Stimulated activated CD8-positive, alpha-beta memory T cell treated with anti-CD3 and anti-CD28 coated beads, Interleukin-4, amount 100 ng/mL, for 48 hours (primary cell): ENCODE measurements around the gene TLE3.

Source experiments
- DNase-seq: peaks from one replicate; pipeline ENCODE4 v3.0.0-alpha.2; 2020

TLE3 gene

DNA sequence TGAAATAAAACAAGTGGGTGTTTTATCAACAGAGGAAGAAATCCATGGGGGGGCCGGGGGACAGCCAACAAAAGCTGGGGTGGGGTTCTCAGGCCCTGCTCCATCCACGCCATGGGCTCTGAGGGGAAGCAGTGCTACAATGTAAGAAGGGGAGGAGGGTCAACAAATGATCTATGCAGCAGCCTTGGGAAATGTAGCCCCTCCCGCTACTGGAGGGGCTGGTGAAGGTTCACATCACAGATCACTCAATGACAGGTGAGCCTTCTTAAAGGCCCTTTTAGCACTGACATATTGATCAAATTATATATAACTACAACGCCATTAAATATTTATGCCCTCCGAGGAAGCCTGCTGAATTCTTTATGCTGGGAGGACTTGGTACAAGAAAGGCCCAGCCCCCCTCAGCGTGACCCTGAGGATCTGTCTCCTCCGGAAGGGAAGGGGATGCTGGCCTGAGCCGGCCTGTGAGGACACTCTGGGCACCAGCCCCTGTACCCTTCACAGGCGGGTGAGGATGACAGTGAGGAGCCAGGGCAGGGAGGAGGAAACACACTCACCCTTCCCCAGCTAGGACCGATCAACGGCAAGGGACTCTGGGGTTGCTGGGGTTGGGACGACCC, 15.3 kb downstream of the TLE3 start:
- no peak for DNase-seq

DNA sequence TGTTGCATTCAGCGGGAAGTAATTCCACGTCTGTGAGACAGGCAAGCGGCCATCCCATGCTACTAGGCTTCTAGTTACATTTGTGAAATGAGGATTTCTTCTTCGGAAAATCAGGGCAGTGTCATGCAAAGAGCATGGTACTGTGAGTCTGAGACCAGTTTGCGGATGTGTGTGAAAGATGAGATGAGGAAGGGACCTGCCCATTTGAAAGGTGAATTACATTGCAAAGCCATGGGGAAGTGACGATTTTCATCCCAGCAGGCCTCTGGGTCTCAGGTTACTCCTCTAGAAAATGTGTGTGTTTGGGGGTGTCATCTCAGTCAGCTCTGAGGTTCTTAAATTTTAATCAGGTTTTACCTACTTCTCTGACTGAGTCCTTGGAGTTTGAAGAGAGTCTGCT, 16.1 kb downstream of the TLE3 start:
- DNase-seq = no peak

DNA sequence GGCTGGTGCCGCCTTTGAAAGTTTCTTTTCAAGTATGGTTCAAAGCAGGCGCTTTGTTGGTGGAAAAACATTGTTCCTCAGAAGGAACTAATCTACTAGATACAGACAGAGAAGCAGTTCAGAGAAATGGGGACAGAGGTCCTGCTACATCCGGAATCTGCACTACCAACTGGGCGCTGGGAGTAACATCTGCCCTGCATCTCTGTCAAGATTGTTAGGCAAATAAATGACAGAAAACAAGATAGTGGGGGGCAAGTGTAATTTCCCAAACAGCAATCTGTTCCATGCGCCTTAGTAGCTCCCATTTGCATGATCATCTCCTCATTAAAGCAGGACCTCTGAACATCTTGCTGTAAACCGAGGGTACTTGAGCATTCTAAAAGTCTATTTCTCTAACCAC, 17.4 kb downstream of the TLE3 start:
- DNase-seq = no peak

DNA sequence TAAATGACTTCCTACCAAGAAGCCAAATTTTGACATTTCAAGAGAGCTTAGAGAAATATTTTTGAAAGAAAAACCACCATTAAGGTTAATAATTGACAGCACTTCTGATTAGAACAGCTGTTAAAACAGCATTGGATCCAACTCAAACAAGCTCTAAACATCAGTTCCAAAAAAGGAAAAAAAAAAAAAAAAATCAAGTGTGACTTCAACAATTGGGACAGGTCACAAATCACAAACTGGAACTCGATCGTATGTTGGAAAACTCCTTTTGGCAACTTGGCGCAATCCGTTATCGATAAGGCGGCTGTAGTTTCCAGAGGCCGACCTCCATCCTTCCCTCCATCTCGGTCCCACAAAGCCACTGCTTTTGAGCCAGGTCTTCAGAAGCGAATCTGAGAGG, 17.8 kb downstream of the TLE3 start:
- no peak for DNase-seq

DNA sequence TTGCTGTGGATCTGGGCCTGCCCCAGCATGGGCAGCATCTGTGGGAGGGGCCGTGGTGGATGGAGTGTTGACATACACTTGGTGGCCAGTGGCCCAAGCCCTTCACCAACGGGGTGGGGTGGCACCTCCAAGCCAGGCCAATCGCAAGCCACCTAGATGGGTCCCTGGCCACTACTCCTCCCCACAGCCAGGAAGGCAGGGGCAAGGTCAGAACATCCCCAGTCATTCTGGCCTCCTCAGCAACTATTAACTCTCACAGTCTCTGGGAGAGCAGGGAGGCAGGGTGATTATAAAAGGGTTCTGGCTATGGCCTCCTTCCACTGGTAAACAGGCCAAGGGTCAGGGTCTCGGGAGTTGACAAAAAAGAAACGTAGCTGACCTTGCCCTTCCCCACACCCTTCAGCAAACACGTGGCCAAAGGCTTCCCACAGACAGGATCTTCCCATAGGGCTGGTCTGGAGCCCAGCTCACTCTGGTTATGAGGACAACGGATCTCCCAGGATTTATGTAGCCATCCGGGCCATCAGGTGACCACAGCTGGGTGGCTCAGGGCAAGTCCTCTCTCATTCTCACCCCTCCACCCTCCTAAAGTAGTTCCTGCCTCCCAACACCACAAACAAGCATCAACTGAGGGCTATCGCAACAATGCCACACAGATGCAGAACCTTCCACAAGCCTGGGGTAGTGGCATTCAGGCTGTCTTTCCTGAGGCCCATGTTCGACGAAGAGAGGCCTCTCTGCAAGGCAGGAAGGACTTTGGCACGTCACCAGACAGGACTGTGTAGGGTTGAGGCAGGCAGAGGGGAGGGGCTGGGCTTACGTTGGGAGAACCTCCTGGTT, 18.9 kb downstream of the TLE3 start:
- no peak for DNase-seq

DNA sequence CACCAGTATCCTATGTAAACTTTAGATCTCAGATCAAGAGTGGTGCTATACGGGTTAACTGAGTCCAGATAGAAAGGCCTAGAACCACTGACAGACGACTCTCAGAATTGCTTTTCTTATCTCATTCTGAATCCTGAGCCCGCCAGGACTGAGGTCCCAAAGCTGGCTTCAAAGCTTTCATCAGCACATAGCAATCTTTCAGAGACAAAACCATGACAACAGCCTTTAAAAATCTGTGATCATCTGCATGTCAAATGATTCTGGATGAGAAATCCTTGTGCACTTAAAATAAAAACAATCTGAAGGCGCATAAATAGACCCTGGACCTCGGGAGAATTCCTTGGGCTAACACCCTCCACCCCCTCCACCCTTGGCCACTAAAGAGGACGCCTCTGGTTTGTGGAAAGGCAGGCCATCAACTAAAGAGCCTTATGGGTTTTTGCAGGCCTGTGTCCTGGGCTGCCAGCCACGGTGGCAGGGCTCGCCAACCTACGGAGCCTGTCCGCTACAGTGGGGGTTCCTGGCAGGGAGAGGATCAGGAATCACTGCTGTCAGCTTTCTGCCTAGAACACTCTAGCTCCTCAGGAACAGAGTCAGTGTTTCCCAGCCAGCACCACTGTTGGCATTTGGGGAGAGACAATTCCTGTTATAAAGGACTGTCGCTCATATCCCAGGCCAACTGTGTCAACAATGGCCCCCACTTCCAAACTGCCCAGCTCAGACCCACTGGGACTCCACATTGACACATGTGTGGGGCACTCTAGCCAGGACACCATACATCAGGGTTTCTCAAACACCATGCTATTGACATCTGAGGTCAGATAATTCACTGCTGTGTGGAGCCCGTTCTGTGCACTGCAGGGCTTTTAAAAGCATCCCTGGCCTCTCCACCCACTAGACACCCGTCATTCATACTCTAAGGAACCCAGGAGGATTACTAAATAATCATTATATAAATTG, 20.2 kb downstream of the TLE3 start:
- no peak for DNase-seq

DNA sequence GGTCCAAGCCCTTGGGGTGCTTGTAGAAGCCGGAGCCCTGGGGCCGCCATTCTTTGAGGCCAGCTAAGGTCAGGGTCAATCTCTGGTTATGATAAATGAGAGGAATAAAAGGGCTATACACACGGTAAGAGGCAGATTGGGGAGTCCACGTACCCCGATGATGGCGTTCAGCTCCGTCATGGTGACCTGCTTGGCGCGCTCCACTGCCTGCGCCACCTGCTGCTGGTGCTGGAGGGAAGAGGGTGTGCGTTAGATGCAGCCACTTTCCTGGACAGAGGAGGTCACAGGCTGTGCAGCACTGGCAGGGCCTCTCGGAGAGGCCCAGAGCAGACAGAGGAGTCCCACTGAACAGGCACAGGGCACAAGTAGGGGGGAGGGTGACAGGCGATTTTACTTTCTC, 23.3 kb downstream of the TLE3 start:
- no peak for DNase-seq

DNA sequence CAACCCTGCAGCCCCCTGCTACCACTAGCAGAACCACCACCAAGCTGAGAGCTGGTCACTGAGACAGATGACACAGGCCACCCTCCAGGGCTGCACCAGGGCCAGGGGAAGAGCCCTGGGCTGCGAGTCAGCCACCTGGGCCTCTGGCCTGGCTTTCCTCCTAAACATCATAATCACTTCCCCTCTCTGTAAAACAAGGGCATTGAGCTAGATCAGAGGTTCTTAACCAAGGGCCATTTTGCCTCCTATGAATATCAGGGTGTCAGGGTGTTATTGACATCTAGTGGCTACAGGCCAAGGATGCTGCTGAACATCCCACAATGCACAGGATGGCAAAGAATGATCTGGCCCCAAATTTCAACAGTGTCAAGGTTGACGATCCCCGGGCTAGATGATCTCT, 25.2 kb downstream of the TLE3 start:
- DNase-seq = no peak

DNA sequence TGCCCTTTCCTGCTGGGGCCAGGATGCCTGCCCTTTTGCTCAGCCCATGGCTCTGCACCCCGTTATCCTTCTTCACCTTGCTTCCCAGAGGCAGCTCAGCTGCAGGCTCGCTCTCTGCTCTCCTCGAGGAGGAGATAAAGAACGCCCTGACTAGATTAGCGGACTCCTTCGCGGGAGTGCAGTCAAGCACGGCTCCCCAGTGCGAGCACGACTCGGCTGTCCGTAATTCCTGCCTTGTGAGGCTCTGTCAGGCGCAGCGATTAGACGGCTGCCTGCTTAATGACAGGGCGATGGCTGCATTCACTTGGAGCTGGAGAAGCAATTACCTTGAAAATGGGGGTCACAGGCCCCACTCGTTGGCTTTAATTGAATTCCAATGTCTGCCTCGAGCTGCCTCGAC, 25.9 kb downstream of the TLE3 start:
- DNase-seq = no peak

DNA sequence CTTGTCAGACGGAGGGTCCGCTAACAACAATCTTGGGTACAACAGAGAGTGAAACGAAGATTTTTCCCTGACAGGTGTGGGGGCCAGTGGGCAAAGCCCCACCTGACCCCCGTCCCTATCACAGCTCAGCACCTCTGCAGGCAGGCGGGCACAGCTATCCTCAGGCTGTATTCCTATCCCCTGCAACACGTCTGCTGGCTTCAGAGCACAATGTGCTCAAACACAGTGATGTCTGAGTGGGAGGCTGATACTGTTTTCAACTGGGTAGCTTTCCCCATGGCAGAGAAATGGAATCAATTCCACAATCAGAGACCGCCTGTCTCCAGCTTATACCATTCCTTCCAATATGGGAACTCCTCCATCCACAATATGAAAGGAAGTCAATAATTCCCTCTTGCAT, 28.0 kb downstream of the TLE3 start:
- DNase-seq = no peak

DNA sequence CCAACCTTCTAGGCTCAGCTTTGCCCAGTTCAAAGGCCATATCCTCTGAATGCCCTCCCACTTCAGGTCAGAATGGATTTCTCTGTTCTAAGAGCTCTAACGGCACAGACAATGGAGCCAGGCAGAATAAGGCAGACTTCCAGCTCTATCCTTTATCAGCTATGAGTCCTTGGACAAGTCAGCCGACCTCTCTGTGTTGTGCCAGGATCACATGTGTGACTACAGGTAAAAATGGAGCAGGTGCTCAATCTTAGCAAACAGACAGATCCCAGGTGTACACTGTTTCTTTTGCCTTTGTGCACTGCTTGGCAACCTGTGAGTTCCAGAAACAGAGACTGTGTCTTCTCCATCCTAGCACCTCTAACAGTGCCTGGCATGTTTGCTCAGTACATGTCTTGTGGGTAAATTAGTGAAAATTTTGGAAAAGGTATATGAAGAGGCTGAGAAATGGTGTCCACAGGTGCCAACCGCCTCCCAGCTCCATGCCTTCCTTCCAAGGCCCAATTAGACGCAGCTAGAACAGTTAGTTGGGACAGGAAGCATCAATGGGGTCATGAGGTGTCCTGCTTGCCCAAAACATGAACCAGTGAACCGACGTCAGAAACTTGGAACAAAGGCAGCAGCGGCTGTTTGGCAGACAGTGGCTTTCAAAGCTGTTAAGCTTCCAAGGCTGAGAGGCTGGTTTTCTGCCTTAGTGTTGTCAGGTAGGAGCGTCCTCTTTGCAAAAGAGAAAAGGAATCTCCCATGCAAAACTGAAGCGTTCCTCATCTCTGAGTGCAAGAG, 28.7 kb downstream of the TLE3 start:
- no peak for DNase-seq

DNA sequence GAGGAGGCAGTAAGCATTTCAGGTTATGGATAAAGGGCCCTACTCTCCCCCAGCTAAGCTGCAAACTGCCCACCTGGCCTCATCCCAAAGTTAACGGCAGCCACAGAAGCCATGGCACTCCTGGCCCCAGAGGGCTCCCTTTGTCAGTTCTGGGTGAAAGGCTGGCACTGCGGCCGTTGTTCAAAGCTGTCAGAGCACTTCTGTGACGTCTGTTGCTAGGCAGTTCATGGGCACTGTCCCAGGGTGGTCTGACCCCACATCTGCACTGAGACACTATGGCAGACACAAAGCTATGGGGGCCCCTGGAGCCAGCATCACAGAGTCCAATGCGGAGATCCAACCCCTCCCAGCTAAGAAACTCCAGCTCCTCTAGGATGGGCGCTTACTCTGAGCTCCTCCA, 30.0 kb downstream of the TLE3 start:
- DNase-seq = no peak

DNA sequence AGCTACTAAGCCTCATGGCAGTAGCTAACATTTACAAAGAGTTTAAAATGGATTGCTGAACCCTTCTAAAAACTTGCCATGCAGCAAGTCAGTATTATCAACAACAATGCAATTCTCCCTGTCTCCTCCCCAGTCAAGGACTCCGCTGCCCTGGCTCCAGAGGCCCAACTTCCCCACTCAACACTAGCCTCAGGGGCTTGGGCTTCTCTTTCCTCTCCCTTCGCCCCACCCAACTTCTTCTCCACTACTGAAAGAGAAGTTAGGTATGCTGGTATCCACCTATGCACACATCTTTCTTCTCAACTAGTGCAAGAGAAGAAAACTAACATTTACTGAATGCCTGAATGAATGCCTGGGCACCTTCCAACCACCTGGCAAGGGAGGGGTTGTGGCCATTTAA, 30.7 kb downstream of the TLE3 start:
- DNase-seq = no peak

DNA sequence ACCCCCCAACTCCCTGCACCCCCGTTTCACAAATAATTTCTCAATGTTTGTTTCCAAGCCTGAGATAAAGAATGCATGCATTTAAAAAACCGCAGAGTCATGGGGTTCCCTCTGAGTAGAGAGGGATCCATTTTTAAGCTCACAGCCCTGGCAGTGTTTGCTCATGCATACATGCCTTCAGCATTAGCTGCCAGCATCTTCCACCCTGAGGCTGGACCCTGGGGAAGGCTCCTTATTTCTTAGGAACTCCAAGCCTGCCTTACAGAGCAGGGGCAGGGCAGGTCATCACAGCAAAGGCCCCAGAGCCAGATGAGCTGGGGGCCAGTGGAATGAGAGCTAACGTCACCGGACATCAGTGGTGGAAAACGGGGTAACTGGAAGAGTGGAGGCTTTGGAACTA, 31.3 kb downstream of the TLE3 start:
- no peak for DNase-seq

DNA sequence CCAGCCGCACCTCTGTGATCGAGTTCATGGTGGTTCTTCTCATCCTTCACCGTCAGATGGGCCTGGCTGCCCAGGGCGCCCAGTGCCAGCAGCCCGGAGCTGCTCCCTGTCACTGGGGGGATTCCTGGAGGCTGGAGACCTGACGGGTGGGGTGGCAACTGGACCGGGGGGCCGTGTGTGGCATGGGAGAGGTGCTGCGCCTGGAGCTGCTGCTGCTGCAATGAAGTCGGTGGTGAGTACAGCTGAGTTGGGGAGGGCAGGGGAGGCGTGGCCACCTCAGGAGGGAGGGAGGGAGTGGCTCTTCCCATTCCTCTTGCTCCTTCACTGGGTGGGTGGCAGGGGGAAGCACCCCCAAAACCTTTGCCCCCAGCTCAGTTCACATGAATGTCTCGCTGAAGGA, 31.7 kb downstream of the TLE3 start:
- DNase-seq = no peak

DNA sequence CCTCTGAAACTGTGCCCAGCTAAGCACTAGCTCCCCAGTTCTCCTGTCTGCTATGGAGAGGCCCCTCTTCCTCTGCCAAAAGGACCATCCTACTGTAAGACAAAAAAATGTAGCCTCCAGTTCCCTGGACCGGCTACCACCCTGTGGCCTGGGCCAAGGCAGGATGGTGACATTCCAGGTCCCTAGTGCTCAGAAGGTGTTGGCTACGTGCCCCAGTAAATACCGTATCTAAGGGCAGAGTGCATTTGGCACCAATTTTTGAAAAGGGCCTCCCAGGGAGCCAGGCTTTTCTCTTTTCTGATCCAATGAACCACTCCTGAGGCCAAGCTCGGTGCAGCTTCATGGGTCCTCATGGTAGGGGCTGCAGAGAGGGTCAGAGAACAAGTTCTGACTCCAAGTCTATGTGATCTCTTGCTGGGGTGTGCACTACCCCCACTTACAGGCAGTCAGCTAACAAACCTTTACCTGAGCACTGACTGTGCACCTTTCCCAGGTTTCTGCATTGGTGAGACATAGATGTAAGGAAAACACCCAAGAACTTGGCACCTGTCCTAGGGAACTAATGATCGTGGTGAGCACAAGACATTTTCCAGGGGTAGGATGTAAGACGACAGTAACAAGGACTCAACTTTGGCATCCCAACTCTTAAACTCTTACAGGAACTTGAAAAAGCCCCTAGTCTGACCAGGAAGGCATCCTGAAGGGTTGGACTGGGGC, 32.6 kb downstream of the TLE3 start:
- DNase-seq = no peak

DNA sequence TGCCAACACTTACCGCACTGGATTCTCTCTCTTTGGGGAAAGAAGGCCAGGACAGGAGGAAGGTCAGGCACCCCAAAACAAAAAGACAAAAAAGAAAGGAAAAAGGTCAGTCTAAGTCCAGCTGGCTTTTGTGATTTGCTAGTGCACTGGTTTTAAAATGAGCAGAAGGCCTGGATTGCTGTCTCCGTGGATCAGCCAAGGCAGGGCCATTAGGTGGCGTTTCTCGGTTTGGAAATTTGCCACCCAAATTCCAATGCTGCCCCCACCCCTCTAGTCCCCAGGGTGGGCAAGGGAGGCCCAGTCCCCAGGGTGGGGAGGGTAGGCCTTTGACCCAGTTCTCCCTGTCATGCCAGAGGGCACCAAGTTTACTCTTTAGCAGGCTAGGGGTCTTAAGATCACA, 33.3 kb downstream of the TLE3 start:
- no peak for DNase-seq

DNA sequence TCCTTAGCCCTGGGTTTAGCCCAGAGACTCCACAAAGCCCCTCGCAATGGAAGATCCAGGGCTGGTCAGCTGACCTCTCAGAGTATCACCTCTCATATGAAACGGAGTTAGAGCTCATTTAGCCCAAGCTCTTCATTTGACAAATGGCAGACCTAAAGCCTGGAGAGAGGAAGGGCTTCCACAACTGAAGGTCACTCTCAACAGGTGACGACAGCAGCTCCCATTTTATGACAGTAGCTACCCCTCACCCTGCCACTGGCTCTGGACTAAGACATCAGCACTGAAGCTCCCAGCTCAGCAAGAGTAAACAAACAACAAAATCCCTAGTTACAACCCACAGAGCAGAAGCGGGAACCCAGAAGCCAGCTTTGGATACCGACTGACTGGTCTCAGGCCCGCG, 33.7 kb downstream of the TLE3 start:
- DNase-seq = no peak

DNA sequence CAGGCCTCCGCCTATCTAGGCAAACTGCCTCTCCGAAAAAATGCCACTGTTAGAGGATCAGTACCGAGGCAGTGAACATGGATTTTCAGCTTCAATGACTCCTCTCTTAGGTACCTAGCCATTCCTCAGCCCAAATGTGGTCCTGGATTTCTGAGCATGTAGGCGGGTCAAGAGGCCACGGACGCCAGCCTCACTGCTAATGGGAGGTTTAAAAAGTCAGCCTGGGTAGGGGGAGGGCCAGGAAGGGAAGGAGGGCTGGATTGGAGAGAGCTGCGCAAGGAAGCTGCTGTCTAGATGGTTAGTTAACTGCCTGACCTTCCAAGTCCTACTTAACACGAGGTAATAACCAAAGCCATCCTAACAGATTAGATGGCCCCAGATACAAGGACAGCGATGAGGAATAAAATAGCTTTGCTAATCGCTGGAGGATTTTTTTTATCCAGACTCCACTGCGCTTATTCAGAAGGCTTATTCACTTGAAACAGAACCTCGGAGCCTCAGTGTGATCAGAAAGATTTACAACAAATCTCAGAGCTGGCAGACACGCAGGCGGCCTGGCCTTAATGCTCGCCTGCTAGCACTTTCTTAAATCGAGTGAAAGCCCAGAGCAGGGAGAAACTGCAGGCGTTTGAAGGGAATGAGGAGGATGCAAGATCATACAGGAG, 34.3 kb downstream of the TLE3 start:
- DNase-seq = no peak

DNA sequence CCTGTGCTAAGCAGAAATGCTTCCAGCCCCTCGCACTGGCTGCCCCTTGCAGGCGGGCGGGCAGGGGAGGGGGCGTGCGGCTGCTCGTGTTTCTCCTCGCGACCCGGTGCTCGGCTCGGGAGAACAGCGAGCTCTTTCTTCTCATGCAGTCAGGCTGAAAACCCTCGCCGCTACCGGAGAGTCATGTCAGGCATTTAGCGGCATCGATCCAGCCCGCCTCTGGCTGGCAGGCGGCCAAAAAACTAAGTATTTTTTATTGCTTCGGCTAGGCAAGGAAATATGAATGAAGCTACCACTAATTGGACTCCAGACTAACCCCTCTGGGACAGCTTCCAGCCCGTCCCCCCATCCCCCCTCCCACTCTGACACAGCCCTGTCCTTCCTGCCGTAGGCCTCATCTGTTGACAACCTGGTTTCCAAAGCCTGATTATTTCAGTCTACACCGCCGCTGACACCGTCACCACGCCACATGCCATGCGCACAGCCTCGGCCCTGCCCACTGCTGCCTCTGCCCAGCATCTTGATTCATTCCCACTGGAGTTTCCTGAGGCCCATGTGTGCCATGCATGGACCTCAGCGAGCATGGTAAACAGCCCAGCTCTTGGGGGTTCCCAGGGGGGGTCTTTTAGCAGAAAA, 35.3 kb downstream of the TLE3 start:
- no peak for DNase-seq

DNA sequence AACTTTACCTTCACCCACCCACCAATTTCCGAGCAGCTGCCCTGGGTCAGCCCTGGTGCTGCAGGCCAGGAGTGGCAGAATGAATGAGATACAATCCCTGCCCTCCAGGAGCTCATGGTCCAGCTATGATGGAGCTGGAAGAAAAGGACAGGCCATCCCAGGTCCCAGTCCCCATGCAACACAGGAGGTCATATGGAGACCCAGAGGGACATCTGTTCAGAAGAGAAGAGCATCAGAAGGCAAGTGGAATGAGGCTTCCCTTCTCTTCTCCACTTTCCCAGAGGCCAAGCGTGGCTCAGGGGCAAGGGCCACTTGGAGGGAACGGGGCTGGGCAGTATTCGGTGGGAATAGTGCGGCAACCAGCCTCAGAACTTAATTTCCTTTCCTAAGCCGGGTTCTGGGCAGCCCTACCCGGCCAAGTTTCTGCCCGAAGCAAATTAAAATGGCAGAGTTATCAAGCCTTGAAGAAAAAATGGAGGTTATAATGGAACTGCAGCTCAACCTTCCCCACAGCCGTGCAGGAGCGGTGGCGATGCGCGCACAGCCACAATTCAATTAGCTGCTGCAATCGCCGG, 35.9 kb downstream of the TLE3 start:
- DNase-seq = no peak
